ENCODE measurements around the gene ATG16L1.

Gene ATG16L1

DNA sequence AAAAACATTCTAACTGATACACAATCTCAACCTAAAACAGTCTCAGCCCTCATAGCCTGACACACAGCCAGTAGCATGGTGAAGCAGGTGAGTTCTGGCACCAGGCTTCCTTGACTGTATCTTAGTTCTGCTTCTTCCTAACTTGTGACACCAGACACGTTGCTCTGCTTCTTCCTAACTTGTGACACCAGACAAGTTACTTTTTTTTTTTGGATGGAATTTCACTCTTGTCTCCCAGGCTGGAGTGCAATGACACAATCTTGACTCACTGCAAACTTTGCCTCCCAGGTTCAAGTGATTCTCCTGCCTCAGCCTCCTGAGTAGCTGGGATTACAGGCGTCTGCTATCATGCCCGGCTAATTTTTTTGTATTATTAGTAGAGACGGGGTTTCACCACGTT, 6.7 kb upstream of the ATG16L1 start:
- Histone ChIP-seq H3K4me3 (ENCODE audit: low read depth, low read length, poor library complexity, severe bottlenecking) (no peak overlapping the region), H3K4me2 (ENCODE audit: low read length) (no peak overlapping the region), H3F3A (ENCODE audit: insufficient read depth, low read length) (no peaks in the 10 kb centered on the region), H3K79me2 (ENCODE audit: insufficient read depth, low read length) (no peaks in the 10 kb centered on the region), H4K20me1 (ENCODE audit: insufficient read depth, low read length) (no peaks in the 10 kb centered on the region), H3K27ac (ENCODE audit: low read depth, low read length, poor library complexity, severe bottlenecking) (no peak overlapping the region), H3K36me3 (ENCODE audit: insufficient read depth, low read length) (no peaks in the 10 kb centered on the region), H3K9me2 (ENCODE audit: low read depth, low read length) (no peaks in the 10 kb centered on the region), H3K9ac (ENCODE audit: low read length) (no peak overlapping the region), H2AFZ (ENCODE audit: low read length) (no peak overlapping the region), H3K4me1 (ENCODE audit: insufficient read depth, low read length, severe bottlenecking) (peaks cover 11% of the 10 kb centered on the region), H3K27me3 (ENCODE audit: insufficient read depth, low read length) (no peaks in the 10 kb centered on the region), H3K9me3 (ENCODE audit: low read length) (no peaks in the 10 kb centered on the region)
- no peak for TF ChIP-seq EZH2 (IDR thresholded peaks at IDR 0.05; ENCODE audit: borderline replicate concordance, low read length)
- TF ChIP-seq, protein P1, sequence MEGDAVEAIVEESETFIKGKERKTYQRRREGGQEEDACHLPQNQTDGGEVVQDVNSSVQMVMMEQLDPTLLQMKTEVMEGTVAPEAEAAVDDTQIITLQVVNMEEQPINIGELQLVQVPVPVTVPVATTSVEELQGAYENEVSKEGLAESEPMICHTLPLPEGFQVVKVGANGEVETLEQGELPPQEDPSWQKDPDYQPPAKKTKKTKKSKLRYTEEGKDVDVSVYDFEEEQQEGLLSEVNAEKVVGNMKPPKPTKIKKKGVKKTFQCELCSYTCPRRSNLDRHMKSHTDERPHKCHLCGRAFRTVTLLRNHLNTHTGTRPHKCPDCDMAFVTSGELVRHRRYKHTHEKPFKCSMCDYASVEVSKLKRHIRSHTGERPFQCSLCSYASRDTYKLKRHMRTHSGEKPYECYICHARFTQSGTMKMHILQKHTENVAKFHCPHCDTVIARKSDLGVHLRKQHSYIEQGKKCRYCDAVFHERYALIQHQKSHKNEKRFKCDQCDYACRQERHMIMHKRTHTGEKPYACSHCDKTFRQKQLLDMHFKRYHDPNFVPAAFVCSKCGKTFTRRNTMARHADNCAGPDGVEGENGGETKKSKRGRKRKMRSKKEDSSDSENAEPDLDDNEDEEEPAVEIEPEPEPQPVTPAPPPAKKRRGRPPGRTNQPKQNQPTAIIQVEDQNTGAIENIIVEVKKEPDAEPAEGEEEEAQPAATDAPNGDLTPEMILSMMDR (IDR thresholded peaks at IDR 0.05; ENCODE audit: low read length): no peak

DNA sequence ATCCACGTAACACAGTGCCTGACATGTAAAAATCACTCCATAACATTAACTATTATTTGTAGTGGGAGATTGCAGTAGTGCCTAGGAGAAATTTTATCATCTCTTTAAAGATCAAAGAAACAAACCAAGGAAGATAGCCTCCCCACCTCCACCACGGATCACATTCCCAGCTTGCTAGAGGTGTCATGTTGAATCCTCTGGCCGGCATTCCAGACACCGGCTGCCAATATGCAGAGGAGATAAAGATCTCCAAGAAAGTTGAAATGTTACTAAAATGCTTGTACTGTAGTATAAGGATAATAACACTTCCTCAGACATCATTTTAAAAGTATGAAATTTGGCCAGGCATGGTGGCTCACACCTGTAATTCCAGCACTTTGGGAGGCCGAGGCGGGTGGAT, 6.1 kb upstream of the ATG16L1 start:
- Histone ChIP-seq H3K79me2 (ENCODE audit: insufficient read depth, low read length) (no peaks in the 10 kb centered on the region), H3K27ac (ENCODE audit: low read depth, low read length, poor library complexity, severe bottlenecking) (no peak overlapping the region), H3K4me3 (ENCODE audit: low read depth, low read length, poor library complexity, severe bottlenecking) (no peak overlapping the region), H4K20me1 (ENCODE audit: insufficient read depth, low read length) (no peaks in the 10 kb centered on the region), H3K9ac (ENCODE audit: low read length) (no peak overlapping the region), H3F3A (ENCODE audit: insufficient read depth, low read length) (no peaks in the 10 kb centered on the region), H3K4me2 (ENCODE audit: low read length) (no peak overlapping the region), H3K9me2 (ENCODE audit: low read depth, low read length) (no peaks in the 10 kb centered on the region), H3K36me3 (ENCODE audit: insufficient read depth, low read length) (no peaks in the 10 kb centered on the region), H2AFZ (ENCODE audit: low read length) (no peak overlapping the region), H3K4me1 (ENCODE audit: insufficient read depth, low read length, severe bottlenecking) (peaks cover 11% of the 10 kb centered on the region), H3K9me3 (ENCODE audit: low read length) (no peaks in the 10 kb centered on the region), H3K27me3 (ENCODE audit: insufficient read depth, low read length) (no peaks in the 10 kb centered on the region)
- TF ChIP-seq EZH2 (IDR thresholded peaks at IDR 0.05; ENCODE audit: borderline replicate concordance, low read length): no peak
- TF ChIP-seq, protein P1 (IDR thresholded peaks at IDR 0.05; ENCODE audit: low read length): no peak

DNA sequence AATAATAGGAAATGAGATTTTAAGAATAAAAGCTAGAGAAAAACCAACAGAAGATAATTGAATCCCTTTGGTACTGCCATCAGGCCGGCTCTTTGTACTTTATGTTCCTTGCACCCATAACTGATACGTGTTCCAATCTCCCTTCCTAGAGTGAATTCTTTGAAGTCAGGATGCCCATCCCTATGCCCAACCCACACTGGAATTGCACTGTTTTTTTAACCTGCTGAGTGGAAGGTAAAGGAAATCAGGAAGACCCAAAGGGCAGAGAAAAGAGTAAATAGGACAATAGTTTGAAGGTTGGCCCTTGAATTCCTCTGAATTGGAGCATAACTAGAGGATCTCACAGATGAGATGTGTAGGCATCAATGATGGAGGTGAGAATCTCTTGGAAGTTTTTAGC, 4.4 kb upstream of the ATG16L1 start:
- Histone ChIP-seq H3K4me2 (ENCODE audit: low read length) (no peak overlapping the region), H2AFZ (ENCODE audit: low read length) (no peak overlapping the region), H3K4me3 (ENCODE audit: low read depth, low read length, poor library complexity, severe bottlenecking) (no peak overlapping the region)

More for the DNA sequence above, 4.4 kb upstream of the ATG16L1 start:
- Histone ChIP-seq H3F3A (ENCODE audit: insufficient read depth, low read length) (no peaks in the 10 kb centered on the region), H3K9ac (ENCODE audit: low read length) (no peak overlapping the region), H3K9me3 (ENCODE audit: low read length) (no peaks in the 10 kb centered on the region), H3K4me1 (ENCODE audit: insufficient read depth, low read length, severe bottlenecking) (peaks cover 7% of the 10 kb centered on the region), H4K20me1 (ENCODE audit: insufficient read depth, low read length) (no peaks in the 10 kb centered on the region), H3K27me3 (ENCODE audit: insufficient read depth, low read length) (no peaks in the 10 kb centered on the region), H3K79me2 (ENCODE audit: insufficient read depth, low read length) (peaks cover 3% of the 10 kb centered on the region), H3K36me3 (ENCODE audit: insufficient read depth, low read length) (no peaks in the 10 kb centered on the region), H3K9me2 (ENCODE audit: low read depth, low read length) (no peaks in the 10 kb centered on the region), H3K27ac (ENCODE audit: low read depth, low read length, poor library complexity, severe bottlenecking) (no peak overlapping the region)
- no peak for TF ChIP-seq EZH2 (IDR thresholded peaks at IDR 0.05; ENCODE audit: borderline replicate concordance, low read length)
- TF ChIP-seq, protein P1 (IDR thresholded peaks at IDR 0.05; ENCODE audit: low read length): no peak

All from OCI-LY1 (cell line).